Suprapubic skin (tissue), 3 donors: ENCODE measurements around the gene GPRC5A.

ENCODE experiments used
- CTCF ChIP-seq, 2 donors: fragments of 200-600 bp in 1 of 2; fragments of 450-650 bp in 1 of 2; sonication (generic) in 1 of 2; IDR thresholded peaks; one replicate each; pipeline ENCODE4 v1.5.1; 2016 to 2019; ENCODE audit warnings: antibody characterized with exemption in 2 of 2, mild to moderate bottlenecking in 1 of 2, moderate library complexity in 1 of 2
- POLR2A ChIP-seq, 2 donors: fragments of 450-650 bp; IDR thresholded peaks; one replicate each; pipeline ENCODE4 v1.6.1; 2017; ENCODE audit warnings: antibody characterized with exemption in 2 of 2, mild to moderate bottlenecking in 2 of 2, moderate library complexity in 2 of 2

- TF ChIP-seq CTCF (IDR thresholded peaks at IDR 0.05) (no peak), POLR2A (IDR thresholded peaks at IDR 0.05) (no peak)
These were observed 17.3 kb downstream of the GPRC5A start for GRCh38 chr12:12908711-12909110.
